HepG2 (cell line): Measurements from ENCODE around the gene NUCB1. TPM values are rescaled to one million over a fixed set of nuclear protein-coding genes. Genes with fewer than 3 reads are reported as not detected.

Experiments used
- FOXA3 ChIP-seq: IDR thresholded peaks from 2 replicates; pipeline ENCODE4 v1.6.1; 2016; ENCODE audit warnings: missing genetic modification reagents, missing compliant biosample characterization
- GLI4 ChIP-seq: sonication (generic); formaldehyde crosslinking; IDR thresholded peaks from 2 replicates; pipeline ENCODE4 v1.5.1; 2020; ENCODE audit warnings: missing genetic modification reagents, mild to moderate bottlenecking, moderate library complexity, borderline replicate concordance
- KDM5A ChIP-seq: fragments of 200-600 bp; sonication (generic); IDR thresholded peaks from 2 replicates; pipeline ENCODE4 v1.7.0; 2018; ENCODE audit warnings: antibody characterized with exemption, mild to moderate bottlenecking, low read length, borderline replicate concordance
- KLF12 ChIP-seq: sonication (generic); formaldehyde crosslinking; IDR thresholded peaks from 2 replicates; pipeline ENCODE4 v1.4.0; 2020; ENCODE audit warnings: missing genetic modification reagents, borderline replicate concordance
- MAX ChIP-seq: IDR thresholded peaks from 2 replicates; pipeline ENCODE4 v1.6.1; 2012; ENCODE audit warnings: inconsistent platforms
- MAZ ChIP-seq, 2 experiments: sonication (generic) in 1 of 2; formaldehyde crosslinking in 1 of 2; IDR thresholded peaks; 2 replicates each; pipeline versions ENCODE4 v1.5.0 to v1.6.1; 2012 to 2020; ENCODE audit warnings: low read depth in 2 of 2, mild to moderate bottlenecking in 2 of 2, borderline replicate concordance in 1 of 2, improper control_type of control experiment in 1 of 2, low read length in 1 of 2, missing genetic modification reagents in 1 of 2, moderate library complexity in 1 of 2
- MEIS2 ChIP-seq: sonication (generic); formaldehyde crosslinking; IDR thresholded peaks from 2 replicates; pipeline ENCODE4 v1.9.0; 2021; ENCODE audit warnings: mild to moderate bottlenecking, missing genetic modification reagents
- MYC ChIP-seq: sonication (generic); formaldehyde crosslinking; IDR thresholded peaks from 2 replicates; pipeline ENCODE4 v1.9.0; 2021; ENCODE audit warnings: missing genetic modification reagents, borderline replicate concordance
- PHF21A ChIP-seq: sonication (generic); formaldehyde crosslinking; IDR thresholded peaks from 2 replicates; pipeline ENCODE4 v1.5.0; 2020; ENCODE audit warnings: mild to moderate bottlenecking, missing genetic modification reagents
- RFX3 ChIP-seq: IDR thresholded peaks from 2 replicates; pipeline ENCODE4 v1.6.1; 2016; ENCODE audit warnings: missing biosample characterization, missing genetic modification reagents
- RNF2 ChIP-seq: fragments of 450-650 bp; conservative IDR thresholded peaks from 2 replicates; pipeline ENCODE4 v1.6.1; 2016; ENCODE audit warnings: low read depth
- SP1 ChIP-seq, 2 experiments: fragments of 450-650 bp in 1 of 2; sonication (generic) in 1 of 2; formaldehyde crosslinking in 1 of 2; IDR thresholded peaks; 2 replicates each; pipeline versions ENCODE4 v1.4.0 to v1.6.1; 2016 to 2020; ENCODE audit warnings: missing genetic modification reagents in 1 of 2
- ZFX ChIP-seq: sonication (generic); formaldehyde crosslinking; IDR thresholded peaks from 2 replicates; pipeline ENCODE4 v1.4.0; 2020; ENCODE audit warnings: mild to moderate bottlenecking, low read depth, missing genetic modification reagents, moderate library complexity
- ZNF3 ChIP-seq: IDR thresholded peaks from 2 replicates; pipeline ENCODE4 v1.7.0; 2017; ENCODE audit warnings: inconsistent platforms
- ZNF512 ChIP-seq: sonication (generic); formaldehyde crosslinking; IDR thresholded peaks from 2 replicates; pipeline ENCODE4 v1.4.0; 2020; ENCODE audit warnings: mild to moderate bottlenecking, missing genetic modification reagents
- ZNF572 ChIP-seq: sonication (generic); formaldehyde crosslinking; IDR thresholded peaks from 2 replicates; pipeline ENCODE4 v1.5.1; 2020; ENCODE audit warnings: mild to moderate bottlenecking, missing genetic modification reagents
- ZNF615 ChIP-seq: sonication (generic); formaldehyde crosslinking; IDR thresholded peaks from 2 replicates; pipeline ENCODE4 v1.5.0; 2020; ENCODE audit warnings: mild to moderate bottlenecking, missing genetic modification reagents, borderline replicate concordance
- polyA plus RNA-seq, 8 experiments: library from polyadenylated mRNA; depleted of rRNA in 3 of 8; stranded (reverse) in 7 of 8; unstranded in 1 of 8; fragments of >200 nt; fragmentation: Illumina TruSeq in 4 of 8; extraction: Trizol in 4 of 8; gene quantifications; 2 replicates each; pipeline versions ENCODE4 v1.2.1 to v1.2.3, GENCODE V29; 2011 to 2016; ENCODE audit warnings: low read depth in 4 of 8, missing spikeins in 1 of 8, mixed read lengths in 1 of 8; ENCODE audit not compliant: insufficient read depth in 1 of 8
- total RNA-seq, 5 experiments: library from RNA; depleted of rRNA; stranded (reverse); fragments of >200 nt; fragmentation: Illumina TruSeq; extraction: Trizol; gene quantifications; 2 replicates each; pipeline ENCODE4 v1.2.3, GENCODE V29; 2016; ENCODE audit warnings: low read depth in 1 of 5
- TF ChIP-seq, protein P1 (sequence below): sonication (generic); formaldehyde crosslinking; IDR thresholded peaks from one replicate; pipeline ENCODE4 v1.5.1; 2020; ENCODE audit warnings: mild to moderate bottlenecking, missing genetic modification reagents; ENCODE audit errors: not compliant biosample characterization

Gene NUCB1
- total and polyA plus RNA-seq, 2 of the 13 experiments (the other 11 are each of a cell fraction or from before 2014, with no cell fraction given): 82.3 to 106 TPM

GRCh38 chr19:48962029-48962848 lies 62.1 kb downstream of the NUCB1 start (continued):
- TF ChIP-seq GLI4 (peak; percentile 91; the same call in 1 of the 2 replicates), MEIS2 (CRISPR knock-in tag) (peak; percentile 75; the same call in 1 of the 2 replicates), MAX (peak; percentile 45; the same call in 1 of the 2 replicates), ZFX (CRISPR knock-in tag) (peak; percentile 92), ZNF572 (CRISPR knock-in tag) (0 out of 2 replicates have a peak, but pooled peaks have one; percentile 76), MYC (peak; percentile 77; the same call in 1 of the 2 replicates), ZNF615 (CRISPR knock-in tag) (no peak), SP1 (IDR thresholded peaks at IDR 0.05) (no peak), SP1 (CRISPR knock-in tag; IDR thresholded peaks at IDR 0.05) (peak; percentile 37; the same call in 1 of the 2 replicates), FOXA3 (peak; percentile 26; the same call in 1 of the 2 replicates), KDM5A (no peak), ZNF512 (no peak), KLF12 (peak; percentile 80; the same call in 1 of the 2 replicates), RFX3 (CRISPR knock-in tag) (no peak), MAZ (IDR thresholded peaks at IDR 0.05; ENCODE audit: borderline replicate concordance, low read depth, low read length) (peak; percentile 84; the same call in 1 of the 2 replicates), MAZ (CRISPR knock-in tag; IDR thresholded peaks at IDR 0.05; ENCODE audit: low read depth) (peak; percentile 93), PHF21A (CRISPR knock-in tag) (peak; percentile 30; the same call in 1 of the 2 replicates), RNF2 (no peak), ZNF3 (0 out of 2 replicates have a peak, but pooled peaks have one; percentile 20)
- TF ChIP-seq, protein P1, sequence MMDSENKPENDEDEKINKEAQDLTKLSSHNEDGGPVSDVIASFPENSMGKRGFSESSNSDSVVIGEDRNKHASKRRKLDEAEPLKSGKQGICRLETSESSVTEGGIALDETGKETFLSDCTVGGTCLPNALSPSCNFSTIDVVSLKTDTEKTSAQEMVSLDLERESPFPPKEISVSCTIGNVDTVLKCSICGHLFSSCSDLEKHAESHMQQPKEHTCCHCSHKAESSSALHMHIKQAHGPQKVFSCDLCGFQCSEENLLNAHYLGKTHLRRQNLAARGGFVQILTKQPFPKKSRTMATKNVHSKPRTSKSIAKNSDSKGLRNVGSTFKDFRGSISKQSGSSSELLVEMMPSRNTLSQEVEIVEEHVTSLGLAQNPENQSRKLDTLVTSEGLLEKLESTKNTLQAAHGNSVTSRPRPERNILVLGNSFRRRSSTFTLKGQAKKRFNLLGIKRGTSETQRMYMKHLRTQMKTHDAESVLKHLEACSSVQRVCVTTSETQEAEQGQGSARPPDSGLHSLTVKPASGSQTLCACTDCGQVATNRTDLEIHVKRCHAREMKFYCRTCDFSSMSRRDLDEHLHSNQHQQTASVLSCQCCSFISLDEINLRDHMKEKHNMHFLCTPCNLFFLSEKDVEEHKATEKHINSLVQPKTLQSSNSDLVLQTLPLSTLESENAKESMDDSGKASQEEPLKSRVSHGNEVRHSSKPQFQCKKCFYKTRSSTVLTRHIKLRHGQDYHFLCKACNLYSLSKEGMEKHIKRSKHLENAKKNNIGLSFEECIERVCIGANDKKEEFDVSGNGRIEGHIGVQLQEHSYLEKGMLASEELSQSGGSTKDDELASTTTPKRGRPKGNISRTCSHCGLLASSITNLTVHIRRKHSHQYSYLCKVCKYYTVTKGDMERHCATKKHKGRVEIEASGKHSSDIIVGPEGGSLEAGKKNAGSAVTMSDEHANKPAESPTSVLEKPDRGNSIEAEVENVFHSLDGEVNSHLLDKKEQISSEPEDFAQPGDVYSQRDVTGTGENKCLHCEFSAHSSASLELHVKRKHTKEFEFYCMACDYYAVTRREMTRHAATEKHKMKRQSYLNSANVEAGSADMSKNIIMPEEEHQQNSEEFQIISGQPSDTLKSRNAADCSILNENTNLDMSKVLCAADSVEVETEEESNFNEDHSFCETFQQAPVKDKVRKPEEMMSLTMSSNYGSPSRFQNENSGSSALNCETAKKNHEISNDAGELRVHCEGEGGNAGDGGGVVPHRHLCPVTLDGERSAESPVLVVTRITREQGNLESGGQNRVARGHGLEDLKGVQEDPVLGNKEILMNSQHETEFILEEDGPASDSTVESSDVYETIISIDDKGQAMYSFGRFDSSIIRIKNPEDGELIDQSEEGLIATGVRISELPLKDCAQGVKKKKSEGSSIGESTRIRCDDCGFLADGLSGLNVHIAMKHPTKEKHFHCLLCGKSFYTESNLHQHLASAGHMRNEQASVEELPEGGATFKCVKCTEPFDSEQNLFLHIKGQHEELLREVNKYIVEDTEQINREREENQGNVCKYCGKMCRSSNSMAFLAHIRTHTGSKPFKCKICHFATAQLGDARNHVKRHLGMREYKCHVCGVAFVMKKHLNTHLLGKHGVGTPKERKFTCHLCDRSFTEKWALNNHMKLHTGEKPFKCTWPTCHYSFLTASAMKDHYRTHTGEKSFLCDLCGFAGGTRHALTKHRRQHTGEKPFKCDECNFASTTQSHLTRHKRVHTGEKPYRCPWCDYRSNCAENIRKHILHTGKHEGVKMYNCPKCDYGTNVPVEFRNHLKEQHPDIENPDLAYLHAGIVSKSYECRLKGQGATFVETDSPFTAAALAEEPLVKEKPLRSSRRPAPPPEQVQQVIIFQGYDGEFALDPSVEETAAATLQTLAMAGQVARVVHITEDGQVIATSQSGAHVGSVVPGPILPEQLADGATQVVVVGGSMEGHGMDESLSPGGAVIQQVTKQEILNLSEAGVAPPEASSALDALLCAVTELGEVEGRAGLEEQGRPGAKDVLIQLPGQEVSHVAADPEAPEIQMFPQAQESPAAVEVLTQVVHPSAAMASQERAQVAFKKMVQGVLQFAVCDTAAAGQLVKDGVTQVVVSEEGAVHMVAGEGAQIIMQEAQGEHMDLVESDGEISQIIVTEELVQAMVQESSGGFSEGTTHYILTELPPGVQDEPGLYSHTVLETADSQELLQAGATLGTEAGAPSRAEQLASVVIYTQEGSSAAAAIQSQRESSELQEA (CRISPR knock-in tag): peak; percentile 85
